HK-2 (cell line): Measurements from ENCODE around the gene ATP6AP1.

Source experiments
- DNase-seq: peaks from one replicate; pipeline ENCODE4 v3.0.0-alpha.2; 2018; ENCODE audit not compliant: unreplicated experiment

Gene ATP6AP1

GRCh38 chrX:154471839-154472684, 43.6 kb downstream of the ATP6AP1 start:
- no peak for DNase-seq

GRCh38 chrX:154472685-154473632, 44.5 kb downstream of the ATP6AP1 start:
- no peak for DNase-seq

GRCh38 chrX:154473683-154474082, 45.2 kb downstream of the ATP6AP1 start:
- DNase-seq: no peak

GRCh38 chrX:154476821-154477220, 48.3 kb downstream of the ATP6AP1 start:
- peak; percentile 37 for DNase-seq

GRCh38 chrX:154477891-154478477, 49.5 kb downstream of the ATP6AP1 start:
- DNase-seq: no peak

DNA sequence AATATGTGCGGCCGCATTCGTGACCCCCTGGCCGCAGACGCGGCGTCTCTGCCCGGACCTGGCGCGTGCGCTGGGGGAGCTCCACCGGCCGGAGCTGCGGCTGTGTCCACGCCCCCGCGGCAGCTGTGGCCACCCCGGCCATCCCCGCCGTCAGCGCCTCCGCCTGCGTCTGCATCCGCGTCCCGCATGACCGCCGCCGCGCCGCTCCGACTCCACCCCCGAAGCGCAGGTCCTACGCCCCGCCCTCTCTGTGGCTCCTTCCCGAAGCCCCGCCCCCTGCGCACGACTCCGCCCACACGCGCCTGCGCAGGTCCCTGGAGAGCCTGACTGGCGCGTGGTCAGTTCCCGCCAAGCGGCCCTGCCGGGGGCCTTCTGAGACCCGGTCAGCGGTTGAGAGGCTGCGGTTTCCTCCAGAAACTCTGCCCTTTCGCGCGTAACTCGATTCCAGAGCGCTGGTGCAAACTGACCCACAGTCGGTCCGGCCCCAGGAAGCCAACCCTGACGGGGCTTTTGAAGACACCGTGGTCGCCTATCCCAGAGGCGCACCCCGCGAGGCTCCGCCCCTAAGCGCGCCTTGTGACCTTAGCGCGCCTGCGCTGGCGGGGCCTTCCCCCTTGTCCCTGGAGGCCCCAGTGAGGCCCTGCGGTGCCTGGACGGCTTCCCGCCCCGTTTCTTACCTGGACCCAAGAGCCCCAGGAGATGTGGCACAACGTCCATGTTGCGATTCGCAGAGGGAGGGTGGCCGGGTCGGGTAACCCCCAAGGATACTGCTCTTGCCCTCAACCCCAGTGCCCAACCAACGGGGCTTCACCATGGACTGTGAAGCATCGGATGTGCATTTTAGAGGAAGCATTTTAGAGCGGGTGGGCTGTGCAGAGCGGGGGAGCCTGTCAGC, 50.5 kb downstream of the ATP6AP1 start, which contains the start of gene LAGE3:
TSS of gene LAGE3 (minus strand) at position 554 of the 895 bp plus-strand sequence. CDS start at position 188, 366 bp downstream.
- DNase-seq: peak; percentile 97

GRCh38 chrX:154481195-154481594, 52.7 kb downstream of the ATP6AP1 start:
- DNase-seq: no peak

DNA sequence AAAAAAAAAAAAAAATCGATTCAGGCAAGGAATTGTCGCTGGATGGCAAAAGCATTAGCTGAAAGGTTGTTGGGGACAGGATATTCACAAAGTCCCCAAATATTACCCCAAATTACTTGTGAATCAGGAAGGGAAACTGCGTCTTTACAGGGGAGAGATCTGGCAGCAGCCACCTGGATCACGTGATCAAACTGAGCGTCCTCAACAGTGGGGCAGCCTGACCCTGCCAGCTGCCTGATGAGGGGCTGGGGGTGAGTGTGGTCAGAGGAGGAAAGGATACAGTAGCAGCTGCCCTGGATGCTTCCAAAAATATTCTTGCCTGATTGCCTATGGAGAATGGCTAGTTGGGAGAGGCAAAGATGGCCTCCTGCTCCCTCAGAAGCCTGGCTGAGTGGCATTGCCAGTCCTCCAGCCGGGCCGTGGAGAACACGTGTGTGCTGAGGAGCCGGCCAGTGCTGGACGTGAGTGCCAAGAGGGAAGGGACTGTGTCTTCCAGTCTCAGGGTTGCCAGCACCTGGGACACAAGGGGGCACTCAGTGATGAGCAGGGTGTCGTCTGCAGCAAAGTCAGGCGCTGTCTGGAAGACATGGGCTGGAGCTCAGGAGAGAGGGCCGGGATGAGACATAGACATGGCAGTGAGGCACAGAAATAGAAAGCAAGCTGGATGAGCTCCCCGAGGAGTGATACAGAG, 53.6 kb downstream of the ATP6AP1 start:
- no peak for DNase-seq

DNA sequence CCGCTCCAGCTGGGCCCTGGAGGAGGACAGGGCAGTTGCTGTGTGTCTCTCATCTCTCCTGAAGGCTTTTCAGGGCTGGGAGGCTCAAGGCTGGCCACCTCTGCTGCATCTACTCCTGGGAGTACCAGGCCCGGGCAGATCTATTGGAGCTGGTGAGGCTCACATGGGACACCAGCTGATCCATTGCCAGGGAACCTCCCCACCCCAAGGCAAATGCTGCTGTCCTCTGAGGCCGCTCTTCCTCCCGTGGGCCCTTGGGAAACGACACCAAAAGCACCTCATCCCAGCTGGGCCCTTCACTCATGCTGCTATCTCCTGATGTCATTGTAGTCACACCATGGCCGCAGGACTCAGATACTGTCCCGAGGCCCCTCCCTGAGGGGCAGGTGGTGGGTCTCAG, 54.3 kb downstream of the ATP6AP1 start:
- DNase-seq: no peak

DNA sequence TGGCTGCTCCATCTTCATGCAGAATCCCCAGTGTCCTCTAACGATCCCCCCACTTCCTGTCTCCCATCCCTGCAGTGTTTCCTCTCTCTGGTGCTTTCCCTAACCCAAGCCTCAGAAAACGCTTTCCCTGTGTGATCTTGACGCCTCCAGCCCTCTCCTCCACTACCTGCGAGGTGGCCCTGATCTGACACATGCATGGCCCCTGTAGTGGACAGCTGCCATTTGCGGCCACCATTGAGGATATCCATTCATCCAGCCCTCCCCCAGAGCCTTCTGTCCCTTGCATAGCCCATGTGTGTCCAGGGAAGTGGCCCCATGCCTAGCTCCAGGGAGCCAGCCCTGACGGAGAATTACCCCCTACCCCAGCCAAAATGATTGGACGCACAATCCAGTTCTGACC, 54.8 kb downstream of the ATP6AP1 start:
- no peak for DNase-seq

- DNase-seq: peak; percentile 36
Observed at GRCh38 chrX:154484255-154485149, 56.0 kb downstream of the ATP6AP1 start.

GRCh38 chrX:154485150-154486051, 56.9 kb downstream of the ATP6AP1 start:
- DNase-seq: no peak

DNA sequence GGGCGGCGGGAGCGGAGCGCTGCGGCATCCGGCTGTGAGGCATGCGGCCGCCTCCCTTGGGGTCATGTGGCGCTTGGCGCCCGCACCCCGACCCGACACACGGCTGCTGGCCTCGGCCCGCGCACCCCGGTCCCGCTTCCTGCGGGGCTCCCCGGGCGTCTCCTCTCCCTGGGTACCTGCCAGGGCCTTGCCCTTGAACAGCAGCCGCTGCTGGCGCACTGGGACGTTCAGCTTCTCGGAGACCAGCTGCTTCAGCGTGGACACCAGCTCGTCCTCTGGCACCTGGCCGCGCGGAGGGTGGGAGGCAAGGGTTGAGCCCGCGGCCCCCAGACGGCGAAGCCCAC, 57.5 kb downstream of the ATP6AP1 start:
- DNase-seq: peak; percentile 37
